HG03460 (cell line): ENCODE data around the gene SDCCAG8.

Experiments
- ATAC-seq: cut with Tn5 transposase; IDR thresholded peaks from one replicate; pipeline ENCODE4 v1.9.1; 2021; ENCODE audit not compliant: unreplicated experiment

Gene SDCCAG8

DNA sequence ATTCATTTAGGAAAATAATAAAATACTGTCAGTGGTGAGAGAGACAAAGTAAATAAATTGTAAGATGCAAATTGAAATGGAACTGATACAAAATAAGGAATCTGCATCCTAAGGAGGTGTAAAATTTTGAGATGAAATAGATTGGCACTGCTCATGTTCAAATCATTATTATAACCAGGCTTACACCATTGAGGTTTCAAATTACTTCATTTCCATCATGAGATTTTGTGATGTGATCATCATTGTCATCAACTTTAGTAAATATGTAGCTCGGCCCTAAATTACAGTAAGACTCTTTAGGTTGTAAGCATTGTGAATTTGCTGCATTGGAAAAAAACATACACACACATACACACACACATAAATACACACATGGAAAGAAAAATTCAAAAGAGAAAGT is 123.4 kb downstream of the SDCCAG8 start:
- ATAC-seq = no peak

DNA sequence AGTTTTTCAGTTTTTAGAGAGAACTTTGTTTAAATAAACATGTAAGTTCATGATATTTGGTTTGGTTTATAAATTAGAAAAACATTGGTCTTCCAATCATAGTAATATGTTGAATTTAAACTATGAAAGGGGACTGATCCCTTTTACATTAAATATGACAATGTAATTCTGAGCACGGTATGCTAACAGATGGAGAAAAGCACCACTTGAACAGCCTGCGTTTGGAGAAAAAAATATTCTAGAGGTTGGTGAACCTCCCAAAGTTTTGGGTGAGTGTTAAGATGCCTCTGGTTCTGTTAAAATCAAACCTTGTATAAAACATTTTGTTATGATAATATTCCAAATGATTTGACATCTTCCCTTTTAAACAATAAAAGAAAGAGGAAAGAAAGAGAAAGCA is 123.9 kb downstream of the SDCCAG8 start:
- no peak for ATAC-seq

DNA sequence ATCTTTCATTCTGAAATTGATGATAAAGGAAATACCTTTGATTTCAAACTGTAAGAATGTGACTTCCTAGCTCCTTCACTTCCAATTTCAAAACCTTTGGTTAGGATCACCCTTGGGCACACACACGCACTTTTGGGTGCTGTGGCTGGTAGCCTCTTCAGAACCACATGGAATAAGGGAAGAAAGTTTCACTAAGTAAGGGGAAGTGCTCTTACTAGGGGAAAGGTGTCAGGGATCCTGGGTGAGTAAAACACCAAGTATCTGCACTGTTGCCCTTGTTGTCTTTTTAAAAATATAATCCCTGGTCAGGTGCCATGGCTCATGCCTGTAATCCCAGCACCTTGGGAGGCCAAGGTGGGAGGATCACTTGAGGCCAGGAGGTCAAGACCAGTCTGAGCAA is 132.4 kb downstream of the SDCCAG8 start:
- no peak for ATAC-seq

DNA sequence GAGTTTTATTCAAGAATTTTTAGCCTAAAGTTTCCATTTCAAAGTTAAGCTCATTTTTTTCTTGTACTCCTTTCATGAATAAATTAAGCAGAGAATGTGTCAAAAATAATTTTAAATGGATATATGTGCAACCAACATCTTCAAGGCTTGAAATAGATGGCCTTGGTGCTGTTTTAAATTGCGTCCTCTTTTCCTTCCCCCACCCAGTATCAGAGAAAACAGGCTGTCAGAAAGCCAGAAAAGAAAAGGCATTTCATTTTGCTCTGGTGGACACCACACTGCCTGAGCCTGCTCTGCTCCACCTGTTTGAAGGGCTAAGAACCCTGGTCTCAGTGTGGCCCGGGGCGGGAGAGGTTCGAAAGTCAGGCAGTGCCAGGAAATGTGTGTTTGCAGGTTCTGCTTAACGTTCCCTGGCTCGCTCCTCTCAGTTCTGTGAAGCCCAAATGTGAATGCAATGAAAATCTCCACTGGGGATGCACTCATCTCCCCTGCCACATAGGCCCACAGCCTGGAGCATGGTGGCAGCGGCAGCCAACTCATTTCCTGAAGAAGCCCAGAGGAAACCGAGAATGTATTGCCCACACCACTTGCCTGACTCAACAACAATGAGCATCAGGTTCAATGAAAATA is 134.4 kb downstream of the SDCCAG8 start:
- no peak for ATAC-seq

DNA sequence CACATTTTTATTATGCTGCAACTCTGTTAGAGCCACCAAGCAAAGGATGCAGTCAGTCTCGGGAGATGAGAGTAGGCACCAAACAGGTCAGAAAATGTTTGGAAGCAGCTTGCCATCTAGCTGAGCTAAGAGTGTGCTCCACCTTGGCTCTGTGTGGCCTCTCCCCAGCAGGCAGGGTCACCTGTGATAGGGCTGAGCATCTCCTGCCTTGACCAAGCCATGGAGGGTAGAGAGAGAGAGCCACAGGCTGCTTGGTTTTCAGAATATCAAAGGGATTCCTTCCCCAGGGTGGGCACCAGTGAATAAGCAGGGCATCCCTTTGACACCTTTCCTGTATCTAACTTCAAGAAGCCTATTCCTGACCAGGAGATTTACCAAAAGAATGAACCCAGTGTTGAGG is 135.5 kb downstream of the SDCCAG8 start:
- ATAC-seq = no peak

DNA sequence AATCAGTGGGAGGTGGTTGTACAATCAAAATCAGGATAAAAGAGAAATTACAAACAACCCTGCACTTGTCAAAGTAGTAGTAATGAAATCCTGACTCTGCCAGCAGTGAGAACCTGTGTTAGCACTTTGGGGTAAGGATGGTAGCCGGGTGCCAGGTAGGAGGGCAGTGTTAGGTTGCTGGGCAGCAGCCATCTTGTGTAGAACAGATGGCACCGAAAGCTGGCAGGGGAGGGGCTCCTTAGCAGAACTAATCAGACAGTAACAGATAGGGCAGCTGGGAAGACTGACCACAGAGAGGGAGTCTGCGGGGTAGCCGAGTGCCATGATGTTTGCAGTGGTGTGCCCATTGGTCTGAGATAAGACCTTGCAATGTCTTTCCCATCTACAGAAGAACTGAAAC is 137.3 kb downstream of the SDCCAG8 start:
- ATAC-seq = no peak

DNA sequence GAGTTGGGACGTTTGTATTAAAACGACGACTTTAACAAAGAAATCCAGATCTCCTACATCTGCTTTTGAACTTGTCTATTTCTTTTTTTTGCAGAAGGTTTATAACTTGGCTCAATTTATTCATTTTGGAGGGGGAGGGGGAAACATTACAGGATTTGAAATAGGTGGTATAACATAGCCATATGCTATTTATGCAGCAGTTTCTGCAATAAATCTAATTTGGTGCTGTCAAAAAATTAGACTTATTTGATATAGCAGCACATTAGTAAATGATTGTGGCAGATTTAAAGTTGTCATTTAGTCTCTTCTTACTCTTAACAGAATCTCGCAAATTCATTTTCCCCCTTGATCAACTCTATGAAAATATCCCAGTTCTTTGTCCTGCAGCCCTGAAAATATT is 138.2 kb downstream of the SDCCAG8 start:
- ATAC-seq = no peak

DNA sequence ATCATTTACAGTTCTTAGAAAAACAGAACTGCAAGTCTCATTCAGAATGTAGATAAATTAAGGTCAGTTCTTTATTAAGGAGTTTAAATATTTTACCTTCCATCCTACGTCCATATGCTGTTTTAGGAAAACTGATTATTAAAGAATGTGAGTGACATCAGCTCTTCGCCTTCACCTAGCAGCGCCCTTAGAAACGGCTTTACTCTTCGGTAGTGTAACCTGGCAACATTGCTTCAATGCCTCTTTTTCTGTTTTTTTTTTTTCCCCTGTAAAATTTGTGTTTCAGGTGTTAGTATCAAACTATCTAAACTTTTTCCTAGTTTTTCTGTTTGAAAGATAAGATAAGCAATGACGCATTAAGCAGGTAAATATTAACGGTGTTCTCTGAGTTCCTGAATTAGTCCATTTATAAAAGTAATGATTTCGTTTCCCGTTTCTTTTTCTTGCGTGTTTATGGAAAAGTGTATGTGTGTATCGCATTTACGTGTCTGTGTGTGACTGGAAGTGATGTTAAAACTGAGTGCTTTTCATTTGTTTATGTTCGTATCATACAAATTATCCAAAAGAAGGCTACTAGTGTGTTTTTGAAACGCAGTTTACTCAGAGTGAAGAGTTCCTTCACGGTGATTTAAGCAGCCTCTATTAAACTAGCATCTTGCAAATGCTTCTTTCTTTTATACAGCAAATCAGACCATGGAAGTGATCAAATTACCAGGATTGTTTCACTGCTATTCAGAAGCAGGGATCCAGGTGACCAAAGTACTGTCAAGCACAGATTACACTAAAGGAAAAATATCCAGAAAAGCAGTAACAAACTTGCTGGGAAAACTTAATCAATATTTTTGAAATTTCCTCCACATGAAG is 139.0 kb downstream of the SDCCAG8 start:
- no peak for ATAC-seq

DNA sequence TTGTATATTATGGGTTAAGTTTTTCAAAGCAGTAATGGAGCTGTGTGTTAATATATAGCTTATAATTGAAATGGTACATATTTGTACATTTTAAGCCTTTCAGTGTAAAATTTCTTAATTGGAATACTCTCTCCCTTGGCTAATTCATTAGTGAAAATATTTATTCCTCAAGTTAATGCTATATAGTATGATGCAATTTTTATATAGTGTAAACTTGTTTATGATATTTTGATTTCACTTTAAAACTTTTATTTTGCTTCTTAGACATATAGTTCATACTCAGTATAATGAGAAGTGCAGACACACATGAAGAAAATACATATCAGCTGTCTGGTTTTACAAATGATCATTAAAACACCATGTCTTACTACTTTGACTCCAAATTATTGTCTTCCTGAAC is 140.6 kb downstream of the SDCCAG8 start:
- ATAC-seq = no peak

DNA sequence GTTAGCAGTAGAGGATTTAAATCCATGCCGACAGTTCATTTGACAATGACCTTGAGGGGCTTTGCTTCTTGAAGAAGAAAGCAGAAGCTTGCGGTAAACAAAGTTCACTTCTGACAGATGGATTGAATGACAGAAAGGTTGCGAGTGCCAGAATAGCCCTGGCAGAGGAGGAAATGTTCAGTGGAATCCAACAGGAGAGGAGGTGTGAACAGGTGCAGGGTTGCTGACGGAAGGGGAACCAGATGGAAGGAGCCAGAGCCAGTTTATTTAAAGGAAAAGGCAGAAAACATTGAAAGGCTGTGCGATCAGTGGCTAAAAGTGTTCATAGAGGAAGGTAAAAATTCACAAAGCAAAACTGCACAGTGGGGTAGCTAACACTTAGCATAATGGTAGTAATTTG is 141.0 kb downstream of the SDCCAG8 start:
- ATAC-seq = no peak

DNA sequence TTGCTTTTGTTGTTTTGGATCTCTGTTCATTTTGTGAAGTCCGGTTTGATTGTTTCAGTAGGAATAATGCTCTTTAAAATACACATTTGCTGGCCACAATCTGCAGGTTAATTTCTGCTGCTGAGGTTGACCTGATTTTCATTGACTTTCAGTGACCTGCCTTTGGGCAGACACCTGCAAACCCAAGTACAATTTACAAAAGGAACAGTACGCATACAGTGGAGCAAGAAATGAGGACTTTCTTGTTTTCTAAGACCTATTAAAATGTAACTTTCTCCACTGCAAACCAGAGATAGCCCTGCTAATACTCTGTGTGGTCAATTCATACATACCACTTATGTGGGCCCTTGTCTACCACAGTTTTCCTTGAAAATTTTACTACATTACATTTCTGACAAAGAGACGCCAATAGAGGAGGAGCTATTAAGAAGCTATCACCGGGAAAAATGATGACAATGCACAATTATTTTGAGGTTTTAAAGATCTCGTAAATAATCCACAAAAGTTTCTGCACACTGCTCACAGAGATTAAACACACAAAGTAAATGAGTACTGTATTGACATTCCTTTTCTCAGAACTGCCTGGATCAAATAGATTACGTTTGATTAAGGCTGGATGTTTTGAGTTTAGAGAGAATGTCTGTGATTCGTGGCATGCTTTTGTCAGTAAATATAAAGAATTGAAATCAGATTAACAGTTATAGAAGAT is 141.9 kb downstream of the SDCCAG8 start:
- no peak for ATAC-seq

DNA sequence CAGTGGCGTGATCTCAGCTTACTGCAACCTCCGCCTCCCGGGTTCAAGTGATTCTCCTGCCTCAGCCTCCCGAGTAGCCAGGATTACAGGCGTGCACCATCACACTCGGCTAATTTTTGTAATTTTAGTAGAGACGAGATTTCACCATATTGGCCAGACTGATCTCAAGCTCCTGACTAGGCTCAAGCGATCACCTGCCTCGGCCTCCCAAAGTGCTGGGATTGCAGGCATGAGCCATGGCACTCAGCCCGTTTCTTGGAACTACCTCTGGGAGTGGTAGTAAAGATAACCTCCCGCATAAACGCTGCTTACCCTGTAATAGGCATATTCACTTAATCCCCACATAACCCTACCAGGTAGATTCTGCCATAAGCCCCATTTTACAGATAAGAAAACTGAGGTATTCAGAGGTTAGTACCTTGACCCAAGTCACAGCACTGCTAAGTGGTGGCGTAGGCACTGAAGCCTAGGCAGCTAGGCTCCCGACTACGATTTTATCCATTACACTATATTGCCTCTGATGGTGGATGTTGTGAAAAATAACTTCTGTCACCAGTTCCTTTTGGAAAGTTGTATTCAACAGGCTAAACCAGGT is 143.8 kb downstream of the SDCCAG8 start:
- ATAC-seq = no peak

DNA sequence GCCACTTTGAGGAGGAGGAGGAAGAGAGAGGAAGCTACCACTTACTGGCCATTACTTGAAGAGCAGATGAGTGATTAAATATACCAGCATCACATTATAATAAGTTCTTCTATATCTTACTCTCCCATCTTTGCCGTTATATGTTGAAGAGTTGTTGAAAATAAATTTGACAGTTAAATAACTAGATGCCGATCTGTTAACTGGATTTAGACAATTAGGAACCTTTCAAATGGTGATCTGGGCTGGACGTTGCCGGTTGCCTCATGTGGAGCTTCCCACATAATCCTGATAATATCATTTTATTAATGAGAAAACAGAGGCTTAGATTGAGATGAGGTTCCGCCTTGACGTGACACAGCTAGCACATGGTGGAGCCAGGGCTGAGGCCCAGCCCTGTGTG is 147.0 kb downstream of the SDCCAG8 start:
- no peak for ATAC-seq

DNA sequence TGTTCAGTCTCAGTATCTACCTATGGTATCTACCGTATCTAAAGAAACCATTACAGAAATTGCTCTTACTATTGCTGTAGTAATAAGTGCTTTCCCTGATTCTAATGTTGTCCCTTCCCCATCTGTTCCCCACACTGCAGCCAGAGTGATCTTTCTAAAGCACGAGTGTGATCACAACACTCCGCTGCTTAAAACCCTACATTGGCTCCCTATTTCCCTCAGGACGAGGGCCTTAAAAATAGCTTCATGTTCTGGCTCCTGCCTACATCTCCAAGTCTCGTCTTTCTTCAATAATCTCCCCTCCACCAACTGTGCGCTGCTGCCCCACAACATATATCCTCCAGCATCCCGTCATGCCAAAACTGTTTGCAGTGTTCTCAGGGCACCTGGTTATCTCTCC is 150.6 kb downstream of the SDCCAG8 start:
- ATAC-seq = no peak

DNA sequence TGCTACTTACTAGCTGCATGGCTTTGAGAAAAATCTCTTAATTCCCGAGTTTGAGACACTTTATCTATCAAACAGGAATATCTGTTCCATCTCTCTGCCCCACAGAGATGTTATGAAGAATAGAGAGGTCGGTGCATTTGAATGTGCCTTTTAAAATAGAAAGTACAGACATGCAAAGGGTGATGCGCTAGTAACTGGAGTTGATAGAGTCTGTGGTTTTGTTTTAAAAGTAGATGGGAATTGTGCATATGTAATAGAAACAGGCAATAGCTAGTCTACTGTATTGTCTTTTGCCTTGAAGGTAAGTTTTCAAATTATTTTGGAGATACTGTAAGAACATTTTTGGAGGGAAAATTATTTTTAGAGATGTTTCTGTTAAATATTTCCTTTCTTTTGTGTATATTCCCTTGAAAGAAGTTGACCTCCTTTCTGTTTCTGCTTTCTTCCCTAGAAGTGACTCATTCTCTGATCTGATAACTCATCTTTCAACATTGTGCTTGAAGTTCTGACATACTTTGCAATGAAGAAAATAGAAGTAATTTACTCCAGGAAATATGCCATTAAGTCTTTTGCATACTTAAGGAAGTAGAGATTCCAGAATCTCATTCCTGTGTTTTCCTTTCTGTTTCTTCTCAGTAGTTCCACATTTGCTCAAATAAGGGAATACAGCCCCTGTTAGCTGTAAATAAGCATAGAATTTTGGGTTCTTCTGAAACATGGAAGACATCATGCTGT is 151.6 kb downstream of the SDCCAG8 start:
- no peak for ATAC-seq

DNA sequence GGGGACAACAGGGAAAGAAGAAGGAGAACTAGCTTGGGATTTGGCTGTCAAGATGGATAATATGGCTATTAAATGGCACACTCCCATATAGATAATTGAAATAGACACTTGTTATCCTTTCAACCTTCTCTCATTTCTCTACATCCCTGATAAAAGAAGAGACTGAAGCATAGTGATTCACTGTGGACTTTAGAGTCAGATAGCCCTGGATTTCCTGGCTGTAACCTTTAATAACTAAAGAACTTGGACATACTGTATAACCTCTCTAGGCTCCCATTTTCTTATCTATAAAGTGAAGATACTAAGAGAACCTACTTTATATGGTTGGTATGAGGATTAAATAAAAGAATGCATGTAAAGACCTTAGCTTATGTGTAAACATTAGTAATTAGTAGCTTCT is 152.6 kb downstream of the SDCCAG8 start:
- ATAC-seq = no peak

DNA sequence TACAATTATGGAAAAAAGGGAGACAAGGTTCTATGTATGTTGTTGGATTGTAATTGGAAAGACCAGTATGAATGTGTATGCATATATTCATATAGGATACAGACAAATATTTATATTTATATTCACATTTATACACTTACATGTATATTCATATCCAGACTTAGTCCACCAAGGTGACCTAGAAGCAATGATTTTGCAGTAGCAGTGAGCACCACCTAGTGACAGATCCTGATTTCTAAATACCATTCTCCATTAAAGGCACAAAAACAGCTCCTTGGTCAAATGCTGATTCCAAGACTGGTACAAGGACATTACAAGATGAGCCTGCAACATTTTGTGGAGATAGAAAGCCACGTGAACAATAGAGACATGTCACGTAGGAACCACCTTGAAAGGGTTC is 153.4 kb downstream of the SDCCAG8 start:
- no peak for ATAC-seq

DNA sequence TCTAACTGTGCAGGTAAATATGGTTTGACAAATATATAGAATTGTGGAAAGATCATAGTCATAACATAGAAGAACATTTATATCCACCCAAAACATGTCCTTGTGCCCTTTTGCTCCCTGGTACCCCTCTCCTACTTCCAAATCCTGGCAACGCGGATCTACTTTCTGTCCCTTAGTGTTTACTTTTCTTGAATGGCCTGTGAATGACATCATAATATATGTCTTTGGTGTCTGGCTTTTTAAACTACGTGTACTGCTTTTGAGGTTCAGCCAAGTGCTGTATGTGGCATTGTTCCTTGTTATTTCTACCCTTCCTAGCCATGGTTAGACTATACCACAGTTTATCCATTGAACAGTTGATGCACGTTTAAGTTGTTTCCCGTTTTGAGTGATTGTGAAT is 155.6 kb downstream of the SDCCAG8 start:
- ATAC-seq = no peak

DNA sequence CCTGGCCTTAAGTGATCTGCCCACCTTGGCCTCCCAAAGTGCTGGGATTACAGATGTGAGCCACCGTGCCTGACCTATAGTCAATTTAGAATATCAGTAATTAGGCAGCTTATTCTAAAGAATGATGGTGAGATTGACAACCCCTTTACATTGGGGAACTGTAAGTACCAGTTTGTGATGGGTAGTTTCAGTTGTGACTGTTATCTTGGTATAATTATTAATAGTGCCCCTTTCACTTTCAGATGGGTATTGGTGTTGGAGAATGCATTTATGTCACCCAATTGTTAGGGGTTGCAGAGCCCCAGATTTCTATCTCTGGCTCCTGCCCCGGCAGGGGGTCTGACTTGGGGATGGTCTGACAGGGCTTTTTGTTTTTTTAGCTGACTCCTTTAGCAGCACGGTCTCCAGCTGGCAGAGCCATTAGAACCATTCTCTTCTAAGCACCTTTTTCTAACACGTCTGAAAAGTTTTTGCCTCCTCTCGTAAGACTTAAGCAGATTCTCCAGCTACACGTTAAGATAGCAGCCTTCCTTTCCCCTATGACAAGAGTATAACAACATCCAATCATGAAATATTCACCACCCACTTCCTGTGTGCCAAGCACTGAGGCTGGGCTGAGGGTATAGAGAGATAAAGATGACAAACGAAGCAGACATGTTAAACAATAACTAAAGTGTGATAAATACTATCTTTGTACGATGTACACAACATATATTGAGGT is 157.8 kb downstream of the SDCCAG8 start:
- ATAC-seq = peak; percentile 63

DNA sequence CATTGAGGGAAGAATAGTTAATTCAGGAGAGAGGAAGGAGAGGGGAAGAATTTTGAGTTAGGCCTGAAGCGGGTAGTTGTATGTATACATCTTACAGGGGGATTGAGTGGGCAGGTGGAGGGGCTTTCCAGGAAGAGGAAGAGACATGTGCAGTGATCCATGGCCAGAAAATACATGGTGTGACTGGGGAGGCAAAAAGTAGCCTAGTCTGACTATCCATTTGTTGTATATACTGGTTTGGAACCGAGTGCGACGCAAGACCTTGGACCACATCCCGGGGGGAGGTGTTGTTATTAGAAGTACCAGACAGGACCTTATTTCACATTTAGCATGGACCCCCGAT is 158.3 kb downstream of the SDCCAG8 start:
- ATAC-seq = no peak
